ENCODE data around the gene SIGLEC1. TPM values are rescaled to one million over a fixed set of nuclear protein-coding genes. Genes with fewer than 3 reads are reported as not detected.
A peak's percentile ranks its signal among the peaks of the same experiment; 100 is the strongest.

The SIGLEC1 gene
- total and polyA plus RNA-seq, 10 of the 15 experiments (the other 5 are each of a cell fraction or from before 2014, with no cell fraction given), result 0.05 TPM; not detected in 9

GRCh38 chr20:3696745-3697587 is 15.4 kb downstream of the SIGLEC1 start (continued):
- TF ChIP-seq FOXM1 (IDR thresholded peaks at IDR 0.05; ENCODE audit: low read depth, low read length), result no peak
- TF ChIP-seq CREM (IDR thresholded peaks at IDR 0.05; ENCODE audit: low read depth), result no peak
- no peak for TF ChIP-seq SRF (IDR thresholded peaks at IDR 0.05; ENCODE audit: low read depth in 2 of 2, low read length in 2 of 2)
- no peak for TF ChIP-seq STAT1 (conservative IDR thresholded peaks at IDR 0.05)
- no peak for TF ChIP-seq JUNB (IDR thresholded peaks at IDR 0.05)
- TF ChIP-seq NKRF (conservative IDR thresholded peaks at IDR 0.05), result no peak
- no peak for TF ChIP-seq NR2C1 (IDR thresholded peaks at IDR 0.05)

- ChIA-PET CTCF (interaction anchor here (2.3 kb wide), 1 partner anchor 19 kb away, joined by 8 read pairs; no protein-coding TSS in a partner anchor), POLR2A (no interaction called here), RAD21 (ENCODE audit: unreplicated experiment) (interaction anchor here (1.6 kb wide), 1 partner anchor 15 kb away, joined by 3 read pairs; no protein-coding TSS in a partner anchor), SMC1A (ENCODE audit: uncharacterized antibody, unreplicated experiment) (no interaction called here)
- Histone ChIP-seq H3K9ac (ENCODE audit: control insufficient read depth, insufficient read depth, low read length) (no peak overlapping the region), H3K27ac (ENCODE audit: control insufficient read depth, insufficient read depth) (no peak overlapping the region), H3K4me1 (ENCODE audit: control insufficient read depth, insufficient read depth, low read length) (no peaks in the 10 kb centered on the region), H3K9me3 (replicated peaks; ENCODE audit: control insufficient read depth, insufficient read depth, low read length) (peaks cover 1% of the 10 kb centered on the region; the same call in 1 of the 3 replicates), H3K4me2 (ENCODE audit: control insufficient read depth, insufficient read depth) (no peak overlapping the region), H3K4me3 (no peak overlapping the region), H3K27me3 (replicated peaks in 1 of 2; ENCODE audit: control insufficient read depth in 2 of 2, insufficient read depth in 2 of 2, low read length in 1 of 2) (no peaks in the 10 kb centered on the region; a peak in 2 of 4 replicates), H3K79me2 (ENCODE audit: control insufficient read depth, insufficient read depth, low read length) (no peaks in the 10 kb centered on the region), H4K20me1 (ENCODE audit: control insufficient read depth, insufficient read depth) (no peaks in the 10 kb centered on the region), H2AFZ (ENCODE audit: control insufficient read depth, low read depth, low read length) (no peak overlapping the region), H3K36me3 (ENCODE audit: control insufficient read depth in 2 of 2, insufficient read depth in 2 of 2, low read length in 1 of 2) (no peaks in the 10 kb centered on the region)
- no peak for TF ChIP-seq NR2C1 (IDR thresholded peaks at IDR 0.05)
- no peak for TF ChIP-seq ETV6 (conservative IDR thresholded peaks at IDR 0.05 in 1 of 2, IDR thresholded peaks at IDR 0.05 in 1 of 2; ENCODE audit: borderline replicate concordance in 1 of 2, low read depth in 1 of 2)
- no peak for TF ChIP-seq NFYB (IDR thresholded peaks at IDR 0.05; ENCODE audit: insufficient read depth, low read depth, low read length)
- peak in 2 of 3 experiments; percentile 33 to 42; a peak in 3 of 6 replicates for TF ChIP-seq CTCF (IDR thresholded peaks at IDR 0.05 in 2 of 3, conservative IDR thresholded peaks at IDR 0.05 in 1 of 3; ENCODE audit: control insufficient read depth in 2 of 3, extremely low read depth in 1 of 3, insufficient read depth in 1 of 3, low read depth in 3 of 3, low read length in 3 of 3)
- no peak for TF ChIP-seq BRCA1 (IDR thresholded peaks at IDR 0.05; ENCODE audit: low read depth, low read length)
- DNase-seq (ENCODE audit: low read depth, low spot score) (no peak), ATAC-seq (no peak), FAIRE-seq (no peak)
- in situ Hi-C loops (cut with MboI), result no loop called here
- BruUV-seq (replicated peaks), result no TSS peak
- 0% methylated on average over 1 of the region's 1 CpG for WGBS (ENCODE audit: insufficient coverage, insufficient replicate concordance, low lambda C conversion rate, missing lambda C conversion rate)
- intact Hi-C loops (cut with micrococcal nuclease; ENCODE audit: unreplicated experiment), result no loop called here
These were observed 16.2 kb downstream of the SIGLEC1 start for GRCh38 chr20:3696200-3696599.
